H1 (cell line): ENCODE results near the gene ARSA. TPM values are rescaled to one million over a fixed set of nuclear protein-coding genes. Genes with fewer than 3 reads are reported as not detected.

Experiments
- CTCF ChIA-PET: fragments of 300-600 bp; sonication (Branson Sonifier 250); formaldehyde crosslinking; loops from one replicate; lab custom pipeline; 2021; ENCODE audit not compliant: partially characterized antibody; lab: Charles Lee
- POLR2A ChIA-PET: fragments of 300-600 bp; sonication (Branson Sonifier 250); formaldehyde crosslinking; loops from one replicate; lab custom pipeline; 2021; ENCODE audit warnings: inconsistent platforms; ENCODE audit not compliant: partially characterized antibody; lab: Charles Lee
- DNase-seq, 2 experiments: peaks; one replicate each; pipeline versions ENCODE4 v3.0.0 to v3.0.0-alpha.2; 2010 to 2022; ENCODE audit warnings: low spot score in 2 of 2, low read depth in 1 of 2, mixed read lengths in 1 of 2
- FAIRE-seq: peaks from 2 replicates; lab custom pipeline; 2011; peaks lifted over from hg19 to GRCh38; lab: Jason Lieb, UNC
- H2AFZ ChIP-seq: 2 replicates; pipeline ENCODE4 v1.8.1; 2012; ENCODE audit warnings: low read length, inconsistent platforms
- H2AK5ac ChIP-seq: 2 replicates; pipeline ENCODE4 v1.6.1; 2013; ENCODE audit warnings: low read depth, low read length
- H2BK120ac ChIP-seq: replicated peaks from 2 replicates; pipeline ENCODE3; 2013; ENCODE audit warnings: low read depth, low read length, inconsistent platforms
- H2BK12ac ChIP-seq: 2 replicates; pipeline ENCODE4 v1.6.1; 2013; ENCODE audit warnings: low read depth, low read length
- H2BK15ac ChIP-seq: 2 replicates; pipeline ENCODE4 v1.6.1; 2013; ENCODE audit warnings: low read length
- H2BK20ac ChIP-seq: 2 replicates; pipeline ENCODE4 v1.6.1; 2013; ENCODE audit warnings: low read length
- H2BK5ac ChIP-seq: 2 replicates; pipeline ENCODE4 v1.6.1; 2013; ENCODE audit warnings: low read depth, low read length
- H3K14ac ChIP-seq: 2 replicates; pipeline ENCODE4 v1.6.1; 2013; ENCODE audit warnings: inconsistent platforms; ENCODE audit not compliant: insufficient read length
- H3K18ac ChIP-seq: 2 replicates; pipeline ENCODE4 v1.6.1; 2013; ENCODE audit warnings: low read length; ENCODE audit errors: extremely low read depth
- H3K23ac ChIP-seq: 2 replicates; pipeline ENCODE4 v1.6.1; 2013; ENCODE audit warnings: inconsistent platforms; ENCODE audit not compliant: insufficient read length
- H3K23me2 ChIP-seq: 2 replicates; pipeline ENCODE4 v1.6.1; 2013; ENCODE audit warnings: low read depth, low read length
- H3K27ac ChIP-seq: 2 replicates; pipeline ENCODE4 v1.6.1; 2011; ENCODE audit warnings: low read depth, low read length, inconsistent platforms
- H3K27me3 ChIP-seq, 4 experiments: replicated peaks in 1 of 4; 1 replicate in 1 of 4; 2 replicates in 3 of 4; pipeline versions ENCODE4 v1.6.1 to v1.8.1; 2011 to 2013; ENCODE audit warnings: low read length in 3 of 4, mild to moderate bottlenecking in 3 of 4, inconsistent platforms in 2 of 4, mixed read lengths in 2 of 4, moderate library complexity in 1 of 4; ENCODE audit not compliant: control insufficient read depth in 3 of 4, insufficient read depth in 3 of 4; ENCODE audit errors: extremely low read depth in 1 of 4
- H3K36me3 ChIP-seq, 4 experiments: 2 replicates each; pipeline versions ENCODE4 v1.6.1 to v1.8.1; 2011 to 2013; ENCODE audit warnings: mild to moderate bottlenecking in 4 of 4, low read length in 3 of 4, moderate library complexity in 2 of 4, control low read depth in 1 of 4, inconsistent platforms in 1 of 4; ENCODE audit not compliant: insufficient read depth in 4 of 4, control insufficient read depth in 2 of 4
- H3K4ac ChIP-seq: replicated peaks from 2 replicates; pipeline ENCODE3; 2013; ENCODE audit warnings: low read length, low read depth, mixed read lengths, inconsistent platforms; ENCODE audit not compliant: insufficient read length
- H3K4me1 ChIP-seq, 4 experiments: replicated peaks in 1 of 4; 1 replicate in 1 of 4; 2 replicates in 3 of 4; pipeline versions ENCODE4 v1.6.1 to v1.8.1; 2011 to 2013; ENCODE audit warnings: low read length in 3 of 4, inconsistent platforms in 2 of 4, mixed read lengths in 1 of 4; ENCODE audit not compliant: insufficient read depth in 4 of 4, control insufficient read depth in 3 of 4
- H3K4me2 ChIP-seq, 2 experiments: 2 replicates each; pipeline versions ENCODE4 v1.6.1 to v1.8.1; 2011 to 2013; ENCODE audit warnings: low read depth in 2 of 2, low read length in 2 of 2, control low read depth in 1 of 2, inconsistent platforms in 1 of 2, mild to moderate bottlenecking in 1 of 2; ENCODE audit not compliant: insufficient read depth in 1 of 2
- H3K4me3 ChIP-seq, 4 experiments: fragments of 200-600, 300-600 bp in 1 of 4; sonication (generic), shearing (Covaris generic), sonication (Bioruptor Twin) in 1 of 4; 2 replicates each; pipeline versions ENCODE4 v1.5.1 to v1.8.1; 2011 to 2016; ENCODE audit warnings: low read length in 4 of 4, low read depth in 3 of 4, control low read depth in 2 of 4, inconsistent platforms in 2 of 4, mild to moderate bottlenecking in 2 of 4, mixed read lengths in 1 of 4, moderate library complexity in 1 of 4; ENCODE audit not compliant: insufficient read depth in 2 of 4; ENCODE audit errors: extremely low read depth in 1 of 4
- H3K56ac ChIP-seq: replicated peaks from 2 replicates; pipeline ENCODE3; 2013; ENCODE audit warnings: low read depth, mild to moderate bottlenecking, mixed read lengths, low read length, inconsistent platforms; ENCODE audit not compliant: insufficient read length
- H3K79me1 ChIP-seq: 2 replicates; pipeline ENCODE4 v1.6.1; 2013; ENCODE audit warnings: low read depth, low read length, control low read depth
- H3K79me2 ChIP-seq, 2 experiments: 2 replicates each; pipeline versions ENCODE4 v1.6.1 to v1.8.1; 2012 to 2013; ENCODE audit warnings: low read length in 2 of 2, mild to moderate bottlenecking in 2 of 2, inconsistent platforms in 1 of 2; ENCODE audit not compliant: insufficient read depth in 2 of 2, control insufficient read depth in 1 of 2
- H3K9ac ChIP-seq, 4 experiments: replicated peaks in 1 of 4; 1 replicate in 1 of 4; 2 replicates in 3 of 4; pipeline versions ENCODE4 v1.6.1 to v1.8.1; 2011 to 2013; ENCODE audit warnings: low read depth in 3 of 4, low read length in 3 of 4, control low read depth in 2 of 4, mild to moderate bottlenecking in 2 of 4, moderate library complexity in 2 of 4, inconsistent platforms in 1 of 4; ENCODE audit errors: extremely low read depth in 1 of 4
- H3K9me3 ChIP-seq, 2 experiments: 2 replicates each; pipeline versions ENCODE4 v1.6.1 to v1.8.1; 2012 to 2013; ENCODE audit warnings: mild to moderate bottlenecking in 2 of 2, moderate library complexity in 2 of 2, control low read depth in 1 of 2, inconsistent platforms in 1 of 2, low read depth in 1 of 2, low read length in 1 of 2, mixed read lengths in 1 of 2; ENCODE audit not compliant: insufficient read depth in 2 of 2
- H4K20me1 ChIP-seq, 2 experiments: replicated peaks in 1 of 2; 2 replicates each; pipeline versions ENCODE3 to v1.8.1; 2011 to 2013; ENCODE audit warnings: inconsistent platforms in 2 of 2, low read length in 2 of 2, mild to moderate bottlenecking in 1 of 2; ENCODE audit not compliant: insufficient read depth in 2 of 2, control insufficient read depth in 1 of 2
- H4K5ac ChIP-seq: 2 replicates; pipeline ENCODE4 v1.6.1; 2013; ENCODE audit warnings: low read length, low read depth, mixed read lengths, inconsistent platforms; ENCODE audit not compliant: insufficient read length
- H4K8ac ChIP-seq: 2 replicates; pipeline ENCODE4 v1.8.0; 2013; ENCODE audit warnings: mild to moderate bottlenecking, moderate library complexity, low read length, inconsistent platforms; ENCODE audit not compliant: insufficient read depth; ENCODE audit errors: extremely low read depth
- H4K91ac ChIP-seq: replicated peaks from 2 replicates; pipeline ENCODE3; 2013; ENCODE audit warnings: low read length, mixed read lengths, inconsistent platforms; ENCODE audit not compliant: insufficient read length
- ATF3 ChIP-seq: IDR thresholded peaks from 2 replicates; pipeline ENCODE4 v1.6.1; 2011; ENCODE audit warnings: low read depth, mild to moderate bottlenecking, low read length; ENCODE audit not compliant: insufficient read depth
- BRCA1 ChIP-seq: IDR thresholded peaks from 2 replicates; pipeline ENCODE4 v1.6.1; 2012; ENCODE audit warnings: low read depth, low read length, improper control_type of control experiment
- CEBPB ChIP-seq: IDR thresholded peaks from 2 replicates; pipeline ENCODE4 v1.6.1; 2012; ENCODE audit warnings: low read depth, low read length
- NANOG ChIP-seq: IDR thresholded peaks from 2 replicates; pipeline ENCODE4 v1.6.1; 2011; ENCODE audit warnings: low read length, low read depth, mild to moderate bottlenecking, inconsistent platforms; ENCODE audit not compliant: insufficient read depth, poor library complexity, severe bottlenecking
- NRF1 ChIP-seq: IDR thresholded peaks from 2 replicates; pipeline ENCODE4 v1.6.1; 2011; ENCODE audit warnings: mild to moderate bottlenecking, low read depth, low read length, improper control_type of control experiment
- PHF8 ChIP-seq: fragments of 200-600 bp; sonication (generic); conservative IDR thresholded peaks from 2 replicates; pipeline ENCODE4 v1.7.1; 2012; ENCODE audit warnings: low read depth, mild to moderate bottlenecking, inconsistent platforms, low read length, moderate library complexity
- RBBP5 ChIP-seq: IDR thresholded peaks from 2 replicates; pipeline ENCODE4 v1.7.1; 2012; ENCODE audit warnings: low read depth, mild to moderate bottlenecking, inconsistent platforms, low read length, moderate library complexity, borderline replicate concordance
- SIX5 ChIP-seq: IDR thresholded peaks from 2 replicates; pipeline ENCODE4 v1.6.1; 2011; ENCODE audit warnings: mild to moderate bottlenecking, low read depth, low read length
- SP1 ChIP-seq: IDR thresholded peaks from 2 replicates; pipeline ENCODE4 v1.6.1; 2011; ENCODE audit warnings: low read depth, low read length
- SP2 ChIP-seq: IDR thresholded peaks from 2 replicates; pipeline ENCODE4 v1.6.1; 2012; ENCODE audit warnings: mild to moderate bottlenecking, low read length, inconsistent platforms
- SRF ChIP-seq: IDR thresholded peaks from 2 replicates; pipeline ENCODE4 v1.6.1; 2011; ENCODE audit warnings: mild to moderate bottlenecking, low read depth, low read length, moderate library complexity
- WGBS, 2 experiments: shearing (Covaris generic) in 1 of 2; methylation state at CpG; one replicate each; pipeline versions ENCODE4 v1.1.6 to v1.1.7; 2013 to 2015; ENCODE audit warnings: low lambda C conversion rate in 2 of 2, mixed read lengths in 2 of 2, inconsistent platforms in 1 of 2, low coverage in 1 of 2, missing lambda C conversion rate in 1 of 2; ENCODE audit not compliant: insufficient replicate concordance in 2 of 2, insufficient coverage in 1 of 2, insufficient read length in 1 of 2; ENCODE audit errors: extremely low coverage in 1 of 2, missing lambda C conversion rate in 1 of 2; 5-methylcytosine and 5-hydroxymethylcytosine counted together
- polyA plus RNA-seq, 7 experiments: library from polyadenylated mRNA; depleted of rRNA in 3 of 7; stranded (reverse) in 5 of 7; unstranded in 2 of 7; fragments of >200 nt in 5 of 7; fragments of 200-250 nt in 2 of 7; gene quantifications; 1 replicate in 5 of 7; 2 replicates in 1 of 7; 4 replicates in 1 of 7; pipeline versions ENCODE4 v1.2.1 to v1.2.3, GENCODE V29; 2011 to 2013; ENCODE audit warnings: missing spikeins in 2 of 7, mixed read lengths in 2 of 7
- total RNA-seq: library from RNA; stranded (reverse); fragmentation: NEBNext Ultra II Directional; extraction: Animal tissue kit (Norgen Biotek cat#: 25700); gene quantifications from 2 replicates; pipeline ENCODE4 v1.2.1, GENCODE V29; 2021
- TF ChIP-seq, protein P1 (sequence below): IDR thresholded peaks from 2 replicates; pipeline ENCODE4 v1.6.1; 2011; ENCODE audit warnings: low read length, improper control_type of control experiment

The ARSA gene
- total and polyA plus RNA-seq, 2 of the 8 experiments (the other 6 are each of a cell fraction or from before 2014, with no cell fraction given): 9.8 to 10.1 TPM

DNA sequence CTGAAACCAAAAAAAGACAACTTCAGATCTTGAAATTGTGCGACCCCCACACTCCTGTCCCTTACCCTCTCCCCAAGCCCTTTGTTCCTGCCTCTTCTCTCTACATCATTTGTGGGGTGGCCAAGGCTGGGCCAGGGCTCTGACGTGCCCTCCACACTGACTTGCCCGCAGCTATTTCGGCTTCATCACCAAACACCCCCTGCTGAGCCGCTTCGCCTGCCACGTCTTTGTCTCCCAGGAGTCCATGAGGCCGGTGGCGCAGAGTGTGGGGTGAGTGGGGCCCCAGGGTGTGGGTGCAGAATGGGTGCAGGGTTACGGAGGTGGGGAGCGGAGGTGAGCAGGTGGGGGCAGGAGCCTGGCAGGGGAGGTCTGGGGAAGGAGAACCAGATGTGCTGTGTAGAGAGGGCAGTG lies 17.9 kb downstream of the ARSA start:
- no peak overlapping the region for H3K18ac ChIP-seq
- POLR2A ChIA-PET: interaction anchor here (1.6 kb wide), 1 partner anchor 10 kb away, joined by 4 read pairs; no protein-coding TSS in a partner anchor
- H2AFZ ChIP-seq: no peak overlapping the region
- 91% methylated on average over 4 of the region's 11 CpGs; no CpG with 5 or more reads in 1 of the 2 experiments for WGBS, 2 experiments
- peaks cover 0 to 6% of the 10 kb centered on the region in 2 experiments for H4K20me1 ChIP-seq
- no peak overlapping the region for H3K23ac ChIP-seq
- no peaks in the 10 kb centered on the region for H3K36me3 ChIP-seq
- H3K27ac ChIP-seq: no peak overlapping the region
- H2AK5ac ChIP-seq: no peak overlapping the region
- no peak overlapping the region for H3K4me2 ChIP-seq
- no peak overlapping the region for H3K9ac ChIP-seq
- no peaks in the 10 kb centered on the region for H3K9me3 ChIP-seq
- no peaks in the 10 kb centered on the region for H3K23me2 ChIP-seq
- H2BK12ac ChIP-seq: no peak overlapping the region
- no peak overlapping the region for H3K14ac ChIP-seq
- DNase-seq: no peak
- H3K27me3 ChIP-seq: peaks cover 4 to 23% (median 16%) of the 10 kb centered on the region in 4 experiments
- H2BK20ac ChIP-seq: no peak overlapping the region
- no peak overlapping the region for H4K8ac ChIP-seq
- H3K79me1 ChIP-seq: no peaks in the 10 kb centered on the region
- H3K79me2 ChIP-seq: no peaks in the 10 kb centered on the region
- no peak overlapping the region for H4K5ac ChIP-seq
- no peak overlapping the region for H2BK15ac ChIP-seq
- TF ChIP-seq SP1: no peak
- TF ChIP-seq SRF: no peak
- TF ChIP-seq ATF3: no peak
- TF ChIP-seq SP2: no peak
- TF ChIP-seq, protein P1, sequence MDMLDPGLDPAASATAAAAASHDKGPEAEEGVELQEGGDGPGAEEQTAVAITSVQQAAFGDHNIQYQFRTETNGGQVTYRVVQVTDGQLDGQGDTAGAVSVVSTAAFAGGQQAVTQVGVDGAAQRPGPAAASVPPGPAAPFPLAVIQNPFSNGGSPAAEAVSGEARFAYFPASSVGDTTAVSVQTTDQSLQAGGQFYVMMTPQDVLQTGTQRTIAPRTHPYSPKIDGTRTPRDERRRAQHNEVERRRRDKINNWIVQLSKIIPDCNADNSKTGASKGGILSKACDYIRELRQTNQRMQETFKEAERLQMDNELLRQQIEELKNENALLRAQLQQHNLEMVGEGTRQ: no peak
- no peak for TF ChIP-seq BRCA1
- no peak for TF ChIP-seq CEBPB
- no peak for TF ChIP-seq PHF8
- no peak for TF ChIP-seq RBBP5
- no peak for TF ChIP-seq NRF1
- no peak for TF ChIP-seq SIX5
- no peak for TF ChIP-seq NANOG
- peaks cover 0 to 13% (median 2%) of the 10 kb centered on the region in 4 experiments; a peak in 4 of 7 replicates for H3K4me1 ChIP-seq
- no peak overlapping the region for H2BK5ac ChIP-seq
- no peak for FAIRE-seq
- no peak overlapping the region for H3K4me3 ChIP-seq
- H4K91ac ChIP-seq: no peak overlapping the region
- H3K56ac ChIP-seq: no peak overlapping the region
- no peak overlapping the region for H2BK120ac ChIP-seq
- CTCF ChIA-PET: interaction anchor here (0.8 to 5.4 kb wide), 8 partner anchors 11 to 112 kb away, joined by 3 to 39 read pairs (median 4); partner anchors contain the start of genes ARSA, CPT1B and SYCE3
- H3K4ac ChIP-seq: no peak overlapping the region
